ENCODE measurements around the gene OTUD1. TPM values are rescaled to one million over a fixed set of nuclear protein-coding genes. Genes with fewer than 3 reads are reported as not detected.
A peak's percentile ranks its signal among the peaks of the same experiment; 100 is the strongest.

OTUD1 gene
- total RNA-seq, 1 experiment from 2014 or later = 3.8 TPM

DNA sequence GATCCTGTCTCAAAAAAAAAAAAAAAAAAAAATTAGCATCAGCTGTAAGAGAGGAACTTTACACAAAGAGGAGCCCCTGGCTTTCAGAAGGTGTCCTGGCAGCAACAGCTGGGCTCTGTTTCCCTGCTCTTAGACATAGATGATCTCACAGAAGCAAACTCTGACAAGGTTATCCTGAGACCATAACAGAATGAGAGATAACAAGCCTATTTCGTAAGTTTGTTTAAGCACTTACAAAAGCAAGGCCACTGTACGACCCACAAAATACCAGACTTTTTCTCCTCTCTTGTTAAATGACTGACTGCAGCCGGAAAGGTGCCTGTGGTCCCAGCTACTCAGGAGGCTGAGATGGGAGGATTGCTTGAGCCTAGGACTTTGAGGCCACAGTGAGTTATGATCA, 33.3 kb upstream of the OTUD1 start:
- Histone ChIP-seq H2AK5ac (ENCODE audit: insufficient read length, low read length) (no peak overlapping the region), H3K27me3 (ENCODE audit: insufficient read depth, low read length) (no peaks in the 10 kb centered on the region), H3K18ac (ENCODE audit: insufficient read length, low read depth, low read length) (no peak overlapping the region), H2BK12ac (ENCODE audit: insufficient read length, low read depth, low read length) (no peak overlapping the region), H2BK5ac (ENCODE audit: insufficient read length, low read length) (no peak overlapping the region), H3T11ph (ENCODE audit: low read length) (no peak overlapping the region), H4K20me1 (ENCODE audit: control insufficient read depth, insufficient read depth, insufficient read length) (no peaks in the 10 kb centered on the region), H2BK120ac (ENCODE audit: low read depth, low read length, poor library complexity, severe bottlenecking) (no peak overlapping the region), H3K9ac (ENCODE audit: extremely low read depth, insufficient read length, low read length) (no peak overlapping the region), H3K4me1 (ENCODE audit: insufficient read depth, low read length) (peaks cover 2% of the 10 kb centered on the region; the same call in 1 of the 2 replicates), H3K23me2 (ENCODE audit: insufficient read length, low read depth, low read length, poor library complexity, severe bottlenecking) (no peaks in the 10 kb centered on the region), H3K4ac (ENCODE audit: low read depth, low read length) (no peak overlapping the region), H3K79me1 (ENCODE audit: insufficient read depth, low read depth, low read length, poor library complexity, severe bottlenecking) (no peaks in the 10 kb centered on the region), H2BK15ac (ENCODE audit: low read depth, low read length) (no peak overlapping the region), H3K23ac (ENCODE audit: insufficient read length, low read depth, low read length) (no peak overlapping the region), H3K27ac (ENCODE audit: insufficient read length, low read depth, low read length) (no peak overlapping the region), H3K56ac (ENCODE audit: insufficient read length, low read depth, low read length) (no peak overlapping the region), H2AFZ (ENCODE audit: low read length) (no peak overlapping the region), H3K14ac (ENCODE audit: insufficient read depth, low read length) (no peak overlapping the region), H3K4me2 (ENCODE audit: insufficient read depth, insufficient read length, low read length) (no peak overlapping the region), H2BK20ac (ENCODE audit: low read depth, low read length, poor library complexity, severe bottlenecking) (no peak overlapping the region), H4K5ac (ENCODE audit: insufficient read length, low read depth, low read length) (no peak overlapping the region), H4K8ac (replicated peaks; ENCODE audit: insufficient read length, low read depth, low read length) (no peak overlapping the region), H3K79me2 (ENCODE audit: insufficient read depth, low read length) (no peaks in the 10 kb centered on the region), H3K9me3 (ENCODE audit: control insufficient read depth, low read depth, low read length) (no peaks in the 10 kb centered on the region), H4K91ac (ENCODE audit: insufficient read length, low read depth, low read length) (no peak overlapping the region)
- no peaks in the 10 kb centered on the region for H3K27me3 Mint-ChIP-seq (ENCODE audit: low read depth)
- H3K4me1 Mint-ChIP-seq = peaks cover 13 to 20% of the 10 kb centered on the region in 2 experiments
- no peak for DNase-seq
- TF ChIP-seq, protein P1, sequence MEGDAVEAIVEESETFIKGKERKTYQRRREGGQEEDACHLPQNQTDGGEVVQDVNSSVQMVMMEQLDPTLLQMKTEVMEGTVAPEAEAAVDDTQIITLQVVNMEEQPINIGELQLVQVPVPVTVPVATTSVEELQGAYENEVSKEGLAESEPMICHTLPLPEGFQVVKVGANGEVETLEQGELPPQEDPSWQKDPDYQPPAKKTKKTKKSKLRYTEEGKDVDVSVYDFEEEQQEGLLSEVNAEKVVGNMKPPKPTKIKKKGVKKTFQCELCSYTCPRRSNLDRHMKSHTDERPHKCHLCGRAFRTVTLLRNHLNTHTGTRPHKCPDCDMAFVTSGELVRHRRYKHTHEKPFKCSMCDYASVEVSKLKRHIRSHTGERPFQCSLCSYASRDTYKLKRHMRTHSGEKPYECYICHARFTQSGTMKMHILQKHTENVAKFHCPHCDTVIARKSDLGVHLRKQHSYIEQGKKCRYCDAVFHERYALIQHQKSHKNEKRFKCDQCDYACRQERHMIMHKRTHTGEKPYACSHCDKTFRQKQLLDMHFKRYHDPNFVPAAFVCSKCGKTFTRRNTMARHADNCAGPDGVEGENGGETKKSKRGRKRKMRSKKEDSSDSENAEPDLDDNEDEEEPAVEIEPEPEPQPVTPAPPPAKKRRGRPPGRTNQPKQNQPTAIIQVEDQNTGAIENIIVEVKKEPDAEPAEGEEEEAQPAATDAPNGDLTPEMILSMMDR (conservative IDR thresholded peaks at IDR 0.05) = no peak
- WGBS (ENCODE audit: extremely low coverage, insufficient read length, low lambda C conversion rate) = no CpG with 5 or more reads among the region's 3 CpGs
- no peaks in the 10 kb centered on the region for H3K36me3 Mint-ChIP-seq (ENCODE audit: insufficient read depth in 1 of 3, low read depth in 3 of 3)
- peak overlapping the region in 1 of 3 experiments; percentile 27; a peak in 1 of 7 replicates for H3K27ac Mint-ChIP-seq
- H3K9me3 Mint-ChIP-seq = no peaks in the 10 kb centered on the region
- no peak overlapping the region for H3K4me3 Mint-ChIP-seq
